SK-N-SH (cell line): ENCODE measurements around the gene PTPN13.

ENCODE experiments used
- POLR2AphosphoS5 ChIP-seq: IDR thresholded peaks from 2 replicates; pipeline ENCODE4 v1.6.1; 2012; ENCODE audit warnings: low read depth, low read length
- TF ChIP-seq, protein P1 (sequence below): fragments of 200-600 bp; sonication (generic); IDR thresholded peaks from 2 replicates; pipeline ENCODE4 v1.6.1; 2017; ENCODE audit warnings: antibody characterized with exemption, mild to moderate bottlenecking, moderate library complexity

DNA sequence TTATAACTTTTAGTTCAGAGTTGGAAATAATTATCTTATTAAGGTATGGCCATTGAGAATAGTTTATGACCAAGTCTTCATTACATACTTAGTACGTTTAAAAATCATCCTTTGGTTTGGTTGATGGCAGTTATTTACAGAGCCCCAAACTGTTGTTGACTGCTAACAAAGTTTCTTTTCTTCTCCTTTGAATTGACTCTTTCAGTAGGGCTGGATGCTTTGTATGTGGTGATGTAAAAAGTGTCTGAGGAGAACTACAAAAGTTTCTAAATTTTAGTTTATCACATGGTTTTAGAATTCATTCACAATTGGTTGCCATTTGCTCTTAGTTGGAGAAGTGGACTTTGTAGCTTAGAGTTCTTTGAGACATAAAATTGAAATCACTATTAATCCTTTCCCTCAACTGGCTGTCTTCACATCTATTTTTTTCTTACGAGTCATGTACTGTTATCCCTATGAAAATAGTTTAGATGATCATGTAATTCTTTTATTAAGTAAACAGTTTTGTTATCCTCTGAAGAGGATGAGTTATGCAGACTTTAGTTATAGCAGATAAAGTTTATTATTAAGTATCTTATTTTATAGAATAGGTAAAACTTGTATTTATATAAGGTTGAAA lies 14.8 kb downstream of the PTPN13 start:
- TF ChIP-seq, protein P1, sequence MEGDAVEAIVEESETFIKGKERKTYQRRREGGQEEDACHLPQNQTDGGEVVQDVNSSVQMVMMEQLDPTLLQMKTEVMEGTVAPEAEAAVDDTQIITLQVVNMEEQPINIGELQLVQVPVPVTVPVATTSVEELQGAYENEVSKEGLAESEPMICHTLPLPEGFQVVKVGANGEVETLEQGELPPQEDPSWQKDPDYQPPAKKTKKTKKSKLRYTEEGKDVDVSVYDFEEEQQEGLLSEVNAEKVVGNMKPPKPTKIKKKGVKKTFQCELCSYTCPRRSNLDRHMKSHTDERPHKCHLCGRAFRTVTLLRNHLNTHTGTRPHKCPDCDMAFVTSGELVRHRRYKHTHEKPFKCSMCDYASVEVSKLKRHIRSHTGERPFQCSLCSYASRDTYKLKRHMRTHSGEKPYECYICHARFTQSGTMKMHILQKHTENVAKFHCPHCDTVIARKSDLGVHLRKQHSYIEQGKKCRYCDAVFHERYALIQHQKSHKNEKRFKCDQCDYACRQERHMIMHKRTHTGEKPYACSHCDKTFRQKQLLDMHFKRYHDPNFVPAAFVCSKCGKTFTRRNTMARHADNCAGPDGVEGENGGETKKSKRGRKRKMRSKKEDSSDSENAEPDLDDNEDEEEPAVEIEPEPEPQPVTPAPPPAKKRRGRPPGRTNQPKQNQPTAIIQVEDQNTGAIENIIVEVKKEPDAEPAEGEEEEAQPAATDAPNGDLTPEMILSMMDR = no peak
- TF ChIP-seq POLR2AphosphoS5 = no peak
